Left lung (tissue), 10 donors: ENCODE measurements around the gene MXD1. TPM values are rescaled to one million over a fixed set of nuclear protein-coding genes. Genes with fewer than 3 reads are reported as not detected.

ENCODE experiments used
- ATAC-seq: fragments of 200-7000 bp; cut with Tn5 transposase; one replicate; pipeline ENCODE4 v1.9.1; 2020; ENCODE audit warnings: moderate library complexity
- DNase-seq, 4 donors: peaks; one replicate each; pipeline ENCODE4 v3.0.0-alpha.2; 2013 to 2020
- H3K27ac ChIP-seq, 2 donors: fragments of 200-600 bp; sonication (generic) in 1 of 2; one replicate each; pipeline versions ENCODE4 v1.5.0 to v1.8.0; 2020 to 2021
- H3K27me3 ChIP-seq, 2 donors: fragments of 200-600 bp; sonication (generic) in 1 of 2; one replicate each; pipeline versions ENCODE4 v1.5.0 to v1.8.0; 2020 to 2021
- H3K36me3 ChIP-seq, 2 donors: fragments of 200-600 bp; sonication (generic) in 1 of 2; one replicate each; pipeline versions ENCODE4 v1.5.0 to v1.8.0; 2020 to 2021
- H3K4me1 ChIP-seq, 2 donors: fragments of 200-600 bp; one replicate each; pipeline ENCODE4 v1.8.0; 2021
- H3K4me3 ChIP-seq, 2 donors: fragments of 200-600 bp; sonication (generic) in 1 of 2; one replicate each; pipeline versions ENCODE4 v1.5.0 to v1.8.0; 2020 to 2021; ENCODE audit warnings: mild to moderate bottlenecking in 1 of 2
- H3K9me3 ChIP-seq, 2 donors: fragments of 200-600 bp; sonication (generic) in 1 of 2; one replicate each; pipeline versions ENCODE4 v1.5.0 to v1.8.0; 2020 to 2021
- CTCF ChIP-seq, 2 donors: fragments of 200-600 bp; sonication (generic) in 1 of 2; IDR thresholded peaks; one replicate each; pipeline versions ENCODE4 v1.5.0 to v1.8.0; 2021; ENCODE audit warnings: antibody characterized with exemption in 2 of 2
- intact Hi-C, 2 donors: fragments of 100-400 bp; cut with DNase I; formaldehyde crosslinking; loops; one replicate each; pipeline versions ENCODE4 v1.11.2 to v1.14.2; 2022
- polyA plus RNA-seq, 6 donors: library from polyadenylated mRNA; unstranded; fragments of 120-200 nt; gene quantifications; one replicate each; pipeline ENCODE4 v1.2.1, GENCODE V29; 2013; ENCODE audit not compliant: insufficient read length in 6 of 6
- total RNA-seq, 2 donors: library from RNA; stranded (reverse); fragmentation: NEBNext Ultra II Directional; extraction: Animal tissue kit (Norgen Biotek cat#: 25700); gene quantifications; one replicate each; pipeline ENCODE4 v1.2.1, GENCODE V29; 2021
- donor health status: DM: no; HTN: yes; CAD: no.
- donor health status: DM: no; HTN: no; CAD: no.

Gene MXD1
- total and polyA plus RNA-seq, 8 donors, result 9.3 to 82.4 (median 12.8) TPM

- no peak for DNase-seq
- no peak for TF ChIP-seq CTCF (IDR thresholded peaks at IDR 0.05)
- intact Hi-C loops, result no loop called here
These were observed 51.0 kb downstream of the MXD1 start for GRCh38 chr2:69965756-69966445.

DNA sequence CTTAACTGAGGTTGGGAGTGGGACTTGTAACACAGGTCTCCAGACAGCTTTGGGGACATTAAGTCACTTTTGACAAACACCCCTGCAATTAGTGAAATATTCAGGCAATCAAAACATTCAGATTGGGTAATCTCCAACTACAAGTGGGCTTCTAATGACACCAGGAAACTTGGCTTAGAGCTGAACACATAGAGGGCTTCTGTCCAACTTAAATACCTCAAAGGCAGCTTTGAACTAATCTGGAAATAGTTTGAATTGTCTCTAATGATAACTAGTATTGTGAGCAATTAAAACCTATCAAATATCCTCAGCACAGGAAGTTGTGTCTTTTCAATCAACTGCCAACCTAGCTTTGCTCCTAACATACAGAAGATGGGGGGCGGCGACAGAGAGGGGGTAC is 51.6 kb downstream of the MXD1 start:
- intact Hi-C loops, result no loop called here
- TF ChIP-seq CTCF (IDR thresholded peaks at IDR 0.05), result no peak
- H3K27ac ChIP-seq, result no peak overlapping the region
- H3K36me3 ChIP-seq, result no peaks in the 10 kb centered on the region
- H3K27me3 ChIP-seq, result no peaks in the 10 kb centered on the region
- ATAC-seq, result no peak
- H3K4me3 ChIP-seq, result no peak overlapping the region
- DNase-seq, result peak in 1 of 4 donors; percentile 8
- H3K9me3 ChIP-seq, result no peaks in the 10 kb centered on the region
- no peaks in the 10 kb centered on the region for H3K4me1 ChIP-seq

More at GRCh38 chr2:69965756-69966445, 51.0 kb downstream of the MXD1 start:
- ATAC-seq, result no peak
- H3K9me3 ChIP-seq, result no peaks in the 10 kb centered on the region
- no peaks in the 10 kb centered on the region for H3K4me1 ChIP-seq
- H3K36me3 ChIP-seq, result no peaks in the 10 kb centered on the region
- no peak overlapping the region for H3K27ac ChIP-seq
- H3K4me3 ChIP-seq, result no peak overlapping the region
- H3K27me3 ChIP-seq, result no peaks in the 10 kb centered on the region

DNA sequence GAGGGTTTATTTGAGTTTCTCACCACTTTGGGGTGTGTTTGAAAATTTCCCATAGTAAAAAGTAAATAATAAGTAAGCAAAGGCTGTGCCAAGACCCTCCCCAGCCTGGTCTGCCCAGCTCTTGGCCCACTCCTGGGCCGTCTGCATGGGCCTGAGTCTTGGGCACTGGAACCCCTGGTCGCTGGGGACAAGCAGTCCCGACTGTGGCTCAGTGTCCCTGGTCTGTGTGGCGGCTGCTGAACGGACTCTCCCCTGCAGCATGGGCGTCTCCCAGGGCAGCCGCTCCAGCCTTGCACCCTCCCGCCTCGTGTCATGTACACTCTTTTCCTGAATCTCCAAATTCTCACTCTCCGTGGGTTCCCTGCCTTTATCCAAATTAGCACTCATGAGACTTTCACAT is 53.7 kb downstream of the MXD1 start:
- intact Hi-C loops, result no loop called here
- H3K4me3 ChIP-seq, result no peak overlapping the region
- TF ChIP-seq CTCF (IDR thresholded peaks at IDR 0.05), result no peak
- no peaks in the 10 kb centered on the region for H3K27me3 ChIP-seq
- no peaks in the 10 kb centered on the region for H3K9me3 ChIP-seq
- no peaks in the 10 kb centered on the region for H3K4me1 ChIP-seq
- DNase-seq (no peak), ATAC-seq (no peak)
- H3K27ac ChIP-seq, result no peak overlapping the region
- no peaks in the 10 kb centered on the region for H3K36me3 ChIP-seq

GRCh38 chr2:69969126-69969983 is 54.4 kb downstream of the MXD1 start:
- no peak for DNase-seq
- no peak overlapping the region for H3K27ac ChIP-seq
- TF ChIP-seq CTCF (IDR thresholded peaks at IDR 0.05), result no peak
- no peak for ATAC-seq
- H3K27me3 ChIP-seq, result no peaks in the 10 kb centered on the region
- H3K4me1 ChIP-seq, result no peaks in the 10 kb centered on the region
- intact Hi-C loops, result no loop called here
- no peaks in the 10 kb centered on the region for H3K36me3 ChIP-seq
- H3K9me3 ChIP-seq, result no peaks in the 10 kb centered on the region
- H3K4me3 ChIP-seq, result no peak overlapping the region

DNA sequence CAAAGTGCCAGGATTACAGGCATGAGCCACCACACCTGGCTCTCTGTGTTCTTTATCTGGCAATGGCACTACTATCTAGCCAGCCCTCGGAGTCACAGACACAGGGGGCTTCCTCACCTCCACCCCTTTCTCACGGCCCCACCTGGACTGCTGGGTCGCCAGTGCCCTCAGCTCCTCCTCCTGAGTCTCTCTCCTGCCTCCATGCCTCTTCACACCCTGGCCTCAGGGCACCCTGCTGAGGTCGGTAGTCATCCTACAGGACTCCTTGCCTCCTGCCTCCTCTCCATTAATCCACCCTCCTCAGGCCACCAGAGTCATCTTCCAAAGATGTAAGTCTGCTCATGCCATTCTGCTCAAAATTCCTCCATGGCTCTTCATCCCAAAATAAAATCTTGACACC is 55.1 kb downstream of the MXD1 start:
- Histone ChIP-seq H3K4me3 (no peak overlapping the region), H3K4me1 (peaks cover 0 to 3% of the 10 kb centered on the region in 2 donors), H3K27me3 (no peaks in the 10 kb centered on the region), H3K36me3 (no peaks in the 10 kb centered on the region), H3K9me3 (no peaks in the 10 kb centered on the region), H3K27ac (no peak overlapping the region)
- intact Hi-C loops, result no loop called here
- DNase-seq, result no peak
- TF ChIP-seq CTCF (IDR thresholded peaks at IDR 0.05), result no peak
- no peak for ATAC-seq
